HCEC 1CT (cell line): Measurements from ENCODE around the gene RAPGEFL1.
A peak's percentile ranks its signal among the peaks of the same experiment; 100 is the strongest.
"Not testable (repeated sequence)": the region's sequence is repeated elsewhere in the genome, so short reads cannot be mapped to it uniquely, and the experiment has no call there.

ENCODE experiments used
- DNase-seq: peaks from one replicate; pipeline ENCODE4 v3.0.0-alpha.2; 2017

RAPGEFL1 gene

GRCh38 chr17:40174514-40174913 is 2.8 kb upstream of the RAPGEFL1 start:
- DNase-seq, result no peak

- no peak for DNase-seq
Measured at GRCh38 chr17:40175928-40176753, 1.1 kb upstream of the RAPGEFL1 start.

GRCh38 chr17:40176754-40177110 is 538 bp upstream of the RAPGEFL1 start:
- DNase-seq, result no peak

- no peak for DNase-seq
Measured at GRCh38 chr17:40178021-40178601, 841 bp downstream of the RAPGEFL1 start.

- no peak for DNase-seq
Measured at GRCh38 chr17:40178660-40179059, 1.4 kb downstream of the RAPGEFL1 start.

GRCh38 chr17:40179923-40180659 is 2.8 kb downstream of the RAPGEFL1 start:
- DNase-seq, result peak; percentile 46

- DNase-seq, result no peak
Measured at GRCh38 chr17:40180694-40181093, 3.4 kb downstream of the RAPGEFL1 start.

- DNase-seq, result no peak
Measured at GRCh38 chr17:40181205-40181604, 3.9 kb downstream of the RAPGEFL1 start.

- DNase-seq, result no peak
Measured at GRCh38 chr17:40182606-40183005, 5.3 kb downstream of the RAPGEFL1 start.

GRCh38 chr17:40187238-40187637 is 10.0 kb downstream of the RAPGEFL1 start:
- DNase-seq, result no peak

- no peak for DNase-seq
Measured at GRCh38 chr17:40188694-40189093, 11.4 kb downstream of the RAPGEFL1 start.

- no peak for DNase-seq
Measured at GRCh38 chr17:40190197-40191021, 13.1 kb downstream of the RAPGEFL1 start.

GRCh38 chr17:40191237-40192208 is 14.3 kb downstream of the RAPGEFL1 start:
- peak; percentile 80 for DNase-seq

GRCh38 chr17:40192961-40193360 is 15.7 kb downstream of the RAPGEFL1 start:
- no peak for DNase-seq

GRCh38 chr17:40194821-40195220 is 17.6 kb downstream of the RAPGEFL1 start:
- no peak for DNase-seq

- DNase-seq, result no peak
Measured at GRCh38 chr17:40197550-40197949, 20.3 kb downstream of the RAPGEFL1 start.

GRCh38 chr17:40197965-40198456 is 20.7 kb downstream of the RAPGEFL1 start:
- not testable (repeated sequence) for DNase-seq

GRCh38 chr17:40198576-40198975 is 21.3 kb downstream of the RAPGEFL1 start:
- no peak for DNase-seq

- no peak for DNase-seq
Measured at GRCh38 chr17:40203131-40203530, 25.9 kb downstream of the RAPGEFL1 start.

GRCh38 chr17:40206193-40206592 is 28.9 kb downstream of the RAPGEFL1 start:
- not testable (repeated sequence) for DNase-seq

- DNase-seq, result no peak
Measured at GRCh38 chr17:40209404-40210093, 32.3 kb downstream of the RAPGEFL1 start.
